GM12875 (cell line): ENCODE results near the gene PCCA.

ENCODE experiments used
- H3K4me3 ChIP-seq: one replicate; pipeline ENCODE4 v1.5.1; 2011; ENCODE audit warnings: low read depth, low read length, control low read depth
- TF ChIP-seq, protein P1 (sequence below): IDR thresholded peaks from 2 replicates; pipeline ENCODE4 v1.5.1; 2011; ENCODE audit warnings: low read depth, mild to moderate bottlenecking, control low read depth, inconsistent platforms, low read length, moderate library complexity, borderline replicate concordance; ENCODE audit not compliant: insufficient read depth

PCCA gene

DNA sequence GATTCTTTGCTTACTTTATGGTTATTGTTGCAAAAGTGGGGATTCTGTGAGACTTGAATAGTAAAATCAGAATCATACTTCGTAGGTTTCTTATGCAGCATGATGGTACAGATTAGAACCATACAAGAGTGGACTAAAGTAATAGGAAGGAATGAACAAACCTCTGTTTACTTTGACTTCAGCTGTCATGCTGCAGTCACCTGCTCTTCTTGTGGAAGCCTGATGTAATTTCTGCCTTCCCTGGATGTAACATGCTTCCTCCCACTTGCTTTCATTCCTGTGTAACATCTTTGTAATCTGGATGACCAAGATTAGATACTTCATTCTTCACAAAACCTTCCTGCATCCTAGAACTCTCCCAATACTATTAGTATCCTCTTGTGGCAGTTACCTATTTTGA lies 235.0 kb downstream of the PCCA start:
- no peak overlapping the region for H3K4me3 ChIP-seq
- TF ChIP-seq, protein P1, sequence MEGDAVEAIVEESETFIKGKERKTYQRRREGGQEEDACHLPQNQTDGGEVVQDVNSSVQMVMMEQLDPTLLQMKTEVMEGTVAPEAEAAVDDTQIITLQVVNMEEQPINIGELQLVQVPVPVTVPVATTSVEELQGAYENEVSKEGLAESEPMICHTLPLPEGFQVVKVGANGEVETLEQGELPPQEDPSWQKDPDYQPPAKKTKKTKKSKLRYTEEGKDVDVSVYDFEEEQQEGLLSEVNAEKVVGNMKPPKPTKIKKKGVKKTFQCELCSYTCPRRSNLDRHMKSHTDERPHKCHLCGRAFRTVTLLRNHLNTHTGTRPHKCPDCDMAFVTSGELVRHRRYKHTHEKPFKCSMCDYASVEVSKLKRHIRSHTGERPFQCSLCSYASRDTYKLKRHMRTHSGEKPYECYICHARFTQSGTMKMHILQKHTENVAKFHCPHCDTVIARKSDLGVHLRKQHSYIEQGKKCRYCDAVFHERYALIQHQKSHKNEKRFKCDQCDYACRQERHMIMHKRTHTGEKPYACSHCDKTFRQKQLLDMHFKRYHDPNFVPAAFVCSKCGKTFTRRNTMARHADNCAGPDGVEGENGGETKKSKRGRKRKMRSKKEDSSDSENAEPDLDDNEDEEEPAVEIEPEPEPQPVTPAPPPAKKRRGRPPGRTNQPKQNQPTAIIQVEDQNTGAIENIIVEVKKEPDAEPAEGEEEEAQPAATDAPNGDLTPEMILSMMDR = no peak

DNA sequence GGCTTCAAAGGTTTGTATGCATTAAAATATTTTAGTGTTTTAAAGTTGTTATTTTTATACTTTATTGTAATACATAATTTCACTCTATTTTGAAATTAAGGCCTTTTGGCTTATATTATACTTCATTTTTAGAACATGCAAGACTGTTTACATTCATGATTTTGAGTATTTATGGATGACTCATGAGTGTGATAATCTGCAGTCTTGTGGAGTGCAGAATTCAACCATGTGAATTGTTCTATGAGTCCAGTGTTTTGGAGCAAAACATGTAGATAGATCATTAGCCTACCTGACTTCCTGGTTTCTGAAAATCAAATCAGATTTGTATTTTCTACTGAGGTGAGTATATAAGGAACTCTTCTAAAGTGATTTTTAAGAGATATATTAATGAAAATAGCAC lies 241.8 kb downstream of the PCCA start:
- TF ChIP-seq, protein P1 = no peak
- H3K4me3 ChIP-seq = no peak overlapping the region

GRCh38 chr13:100333141-100333540 lies 244.2 kb downstream of the PCCA start:
- TF ChIP-seq, protein P1 = no peak
- H3K4me3 ChIP-seq = no peak overlapping the region

GRCh38 chr13:100334214-100334613 lies 245.3 kb downstream of the PCCA start:
- no peak overlapping the region for H3K4me3 ChIP-seq
- TF ChIP-seq, protein P1 = no peak

DNA sequence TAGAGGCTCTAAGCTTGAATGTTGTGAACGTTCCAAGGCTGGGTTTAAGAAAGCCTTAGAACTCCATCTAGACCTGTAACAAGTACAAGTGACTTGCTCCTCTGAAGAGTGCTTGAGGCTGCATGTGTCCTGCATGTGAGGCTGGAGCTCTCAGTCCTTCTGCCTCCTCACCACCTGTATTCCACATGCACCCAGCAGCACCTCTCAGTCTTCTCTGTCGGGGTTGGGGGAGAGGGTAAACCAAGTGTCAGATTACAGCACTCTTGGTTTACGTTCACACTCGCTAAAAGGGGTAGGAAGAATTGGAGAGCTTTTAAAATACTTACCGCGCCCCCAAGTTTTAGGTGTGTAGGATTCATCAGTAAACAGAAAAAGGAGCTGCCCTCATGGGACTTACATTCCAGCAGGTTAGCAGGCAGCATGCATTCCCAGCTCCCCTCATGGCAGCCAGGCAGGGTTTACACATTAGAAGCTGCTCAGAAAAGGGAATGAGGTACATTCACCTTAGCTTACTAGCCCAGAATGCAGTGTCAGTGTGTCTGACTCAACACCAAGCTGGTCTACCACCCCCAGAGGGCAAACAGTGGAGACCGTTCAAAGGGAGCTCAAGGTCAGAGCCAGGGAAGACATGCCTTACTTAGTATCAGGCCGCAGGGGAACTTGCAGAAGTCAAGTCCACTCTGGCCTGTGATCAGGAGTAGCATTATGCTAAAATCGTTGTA lies 248.1 kb downstream of the PCCA start:
- TF ChIP-seq, protein P1 = no peak
- H3K4me3 ChIP-seq = no peak overlapping the region

DNA sequence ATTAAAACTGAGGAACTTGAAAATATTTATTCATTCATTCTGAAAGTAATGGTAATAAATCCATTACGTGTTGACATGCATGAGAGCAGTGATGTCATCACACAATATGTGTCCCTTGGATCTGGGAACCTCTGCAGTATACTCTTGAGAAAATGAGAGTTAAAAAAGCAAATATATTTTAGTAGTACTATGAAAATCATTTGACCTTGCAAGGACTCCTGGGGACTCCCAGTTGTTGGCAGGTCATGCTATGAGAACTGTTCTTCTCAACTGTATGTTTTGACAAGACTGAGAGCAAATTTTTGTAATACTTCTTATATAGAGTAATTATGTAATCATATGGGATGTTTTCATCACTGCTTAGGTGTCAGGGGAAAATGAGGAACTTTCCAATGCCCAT lies 249.4 kb downstream of the PCCA start:
- TF ChIP-seq, protein P1 = no peak
- no peak overlapping the region for H3K4me3 ChIP-seq

DNA sequence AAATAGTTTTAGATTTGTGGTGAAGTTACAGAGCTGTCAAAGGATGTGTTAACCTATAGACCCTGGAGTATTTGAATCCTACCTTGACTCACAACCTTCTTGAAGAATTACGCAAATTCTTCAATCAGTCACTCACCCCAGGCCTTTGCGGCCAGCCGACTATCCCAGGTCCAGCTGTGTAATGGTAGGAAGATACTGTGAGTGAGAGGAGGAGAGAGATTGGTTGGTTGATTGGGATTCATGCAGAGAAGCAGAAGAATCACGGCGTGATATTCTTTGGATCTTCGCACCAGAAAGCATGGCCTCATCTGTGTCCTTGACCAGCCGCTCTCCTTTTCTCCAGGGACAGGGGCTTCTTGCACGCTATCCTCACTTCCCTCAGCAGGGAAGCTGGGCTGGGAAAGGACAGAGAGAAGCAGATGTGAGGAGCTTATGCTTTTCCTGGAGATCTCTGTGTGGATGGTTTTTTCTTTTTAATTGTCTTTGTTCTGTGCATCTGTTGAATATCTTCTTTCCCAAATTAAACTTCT lies 250.6 kb downstream of the PCCA start:
- no peak overlapping the region for H3K4me3 ChIP-seq
- TF ChIP-seq, protein P1 = no peak
